HG03378 (cell line): ENCODE results near the gene PXN.
A peak's percentile ranks its signal among the peaks of the same experiment; 100 is the strongest.
"Not testable (repeated sequence)": the region's sequence is repeated elsewhere in the genome, so short reads cannot be mapped to it uniquely, and the experiment has no call there.

ENCODE experiments used
- ATAC-seq: cut with Tn5 transposase; IDR thresholded peaks from one replicate; pipeline ENCODE4 v1.9.1; 2021; ENCODE audit warnings: mild to moderate bottlenecking, moderate library complexity; ENCODE audit not compliant: unreplicated experiment

Gene PXN

GRCh38 chr12:120211904-120212283 lies 53.6 kb downstream of the PXN start:
- no peak for ATAC-seq

DNA sequence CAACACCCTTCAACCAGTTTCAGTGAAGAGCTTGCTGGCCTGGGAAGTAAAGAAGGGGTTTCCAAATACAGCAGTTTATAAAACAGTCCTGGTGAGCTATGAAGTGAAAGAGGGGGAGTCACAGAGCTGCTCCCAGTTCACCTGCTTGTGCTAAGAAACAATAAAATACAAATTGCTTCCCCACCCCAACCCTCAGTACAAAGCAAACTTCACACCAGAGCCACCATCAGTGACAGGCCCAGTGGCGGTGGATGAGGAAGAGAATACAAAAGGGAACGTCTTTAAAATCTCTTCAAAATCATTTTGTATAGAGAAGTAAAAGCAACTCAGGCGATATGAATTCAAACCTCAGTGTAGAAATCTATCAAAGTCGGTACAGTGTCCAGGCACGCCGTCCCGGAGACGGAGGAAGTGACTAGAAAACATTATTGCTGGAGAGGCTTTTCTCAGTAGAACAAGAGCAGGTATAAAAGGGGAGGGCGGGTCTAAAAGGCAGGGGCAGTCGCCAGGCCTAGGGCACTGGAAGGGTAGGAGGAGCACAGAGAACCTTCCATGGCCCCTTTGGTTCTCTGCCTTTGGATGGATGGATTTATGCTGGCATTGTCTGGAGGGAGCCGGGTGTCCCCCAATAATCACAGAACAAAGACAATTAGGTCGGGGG lies 54.2 kb downstream of the PXN start:
- no peak for ATAC-seq

DNA sequence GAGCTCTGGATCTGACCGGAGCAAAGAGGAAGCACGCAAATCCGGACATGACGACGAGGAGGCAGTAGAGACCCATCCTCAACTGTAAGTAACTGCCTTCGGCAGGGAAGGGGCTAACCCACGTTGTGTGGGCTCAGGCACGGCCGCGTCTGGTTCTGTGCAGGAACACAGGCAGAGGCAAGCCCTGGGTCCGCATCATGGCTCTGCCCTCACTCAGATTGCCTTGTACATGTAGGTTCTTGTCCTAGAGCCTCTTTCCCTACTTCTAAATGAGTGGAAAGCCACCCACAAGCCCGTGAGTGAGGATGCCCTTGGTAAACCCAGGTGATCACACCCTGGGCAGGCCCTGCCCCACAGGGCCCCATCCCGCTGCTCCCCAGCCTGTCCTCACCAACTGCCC lies 55.7 kb downstream of the PXN start:
- ATAC-seq: no peak

GRCh38 chr12:120207227-120207626 lies 58.3 kb downstream of the PXN start:
- no peak for ATAC-seq

- ATAC-seq: not testable (repeated sequence)
Observed at GRCh38 chr12:120206781-120207180, 58.7 kb downstream of the PXN start.

GRCh38 chr12:120206228-120206627 lies 59.3 kb downstream of the PXN start:
- ATAC-seq: no peak

DNA sequence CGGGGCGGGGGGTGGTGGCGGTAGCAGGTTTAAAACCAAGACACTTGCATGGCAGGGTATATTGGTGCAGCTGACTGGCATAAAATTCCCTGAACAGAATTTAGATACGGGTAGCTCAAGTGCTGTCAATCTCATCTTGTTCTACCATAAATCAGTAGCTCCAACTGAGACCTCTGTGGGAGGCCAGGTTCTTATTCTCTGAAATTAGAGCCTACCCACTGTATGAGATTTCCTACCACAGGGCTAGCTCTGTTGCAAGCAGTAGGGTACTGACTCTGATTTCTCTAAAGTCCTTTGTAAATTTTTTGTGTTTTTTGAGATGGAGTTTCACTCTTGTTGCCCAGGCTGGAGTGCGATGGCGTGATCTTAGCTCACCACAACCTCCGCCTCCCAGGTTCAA lies 61.4 kb downstream of the PXN start:
- no peak for ATAC-seq

- ATAC-seq: no peak
Observed at GRCh38 chr12:120200364-120200800, 65.1 kb downstream of the PXN start.

DNA sequence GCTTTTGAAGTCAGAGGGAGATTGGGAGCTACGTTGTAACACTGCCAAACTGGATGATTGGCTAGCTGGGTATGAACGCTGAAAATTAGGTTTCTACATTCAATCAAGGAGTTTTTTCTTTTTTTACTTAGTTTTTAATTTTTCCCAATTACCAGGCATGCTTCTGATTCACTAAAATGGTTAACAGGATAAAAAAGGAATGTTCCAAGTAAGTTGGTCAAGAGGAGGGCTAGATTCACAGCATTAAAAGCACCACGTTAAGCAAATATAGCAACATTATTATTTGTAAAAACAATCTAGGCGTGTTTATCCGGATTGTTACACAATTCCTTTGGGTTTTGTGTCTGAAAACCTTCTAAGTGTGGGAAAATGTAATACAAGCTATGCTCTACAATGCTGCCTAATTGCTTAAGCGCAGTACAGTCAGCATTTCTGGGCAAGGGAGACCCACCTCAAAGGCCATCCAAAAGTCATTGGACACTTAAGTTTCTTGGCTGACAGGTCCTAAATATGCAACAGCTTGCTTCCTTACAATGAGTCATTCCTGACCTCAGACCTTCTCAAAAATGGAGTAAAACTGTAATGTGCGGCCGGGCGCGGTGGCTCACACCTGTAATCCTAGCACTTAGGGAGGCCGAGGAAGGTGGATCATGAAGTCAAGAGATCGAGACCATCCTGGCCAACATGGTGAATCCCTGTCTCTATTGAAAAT lies 65.8 kb downstream of the PXN start:
- ATAC-seq: no peak

DNA sequence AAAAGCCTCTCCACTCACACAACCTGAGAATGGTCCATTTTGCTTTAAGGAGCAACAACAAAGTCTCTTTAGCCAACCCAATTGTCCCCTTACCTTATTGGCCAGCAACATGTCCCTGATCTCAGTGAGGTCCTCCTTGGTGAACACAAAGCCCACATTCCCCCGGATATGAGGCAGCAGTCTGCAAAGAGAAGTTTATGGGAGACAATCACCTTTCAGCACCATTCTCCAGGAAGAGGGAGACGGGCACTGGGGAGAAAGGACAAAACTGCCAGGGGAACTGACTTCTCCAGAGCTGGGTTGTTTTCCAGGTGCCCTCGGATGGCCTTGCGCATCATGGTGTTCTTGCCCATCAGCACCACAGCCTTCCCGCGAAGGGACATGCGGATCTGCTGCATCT lies 66.5 kb downstream of the PXN start:
- ATAC-seq: no peak

DNA sequence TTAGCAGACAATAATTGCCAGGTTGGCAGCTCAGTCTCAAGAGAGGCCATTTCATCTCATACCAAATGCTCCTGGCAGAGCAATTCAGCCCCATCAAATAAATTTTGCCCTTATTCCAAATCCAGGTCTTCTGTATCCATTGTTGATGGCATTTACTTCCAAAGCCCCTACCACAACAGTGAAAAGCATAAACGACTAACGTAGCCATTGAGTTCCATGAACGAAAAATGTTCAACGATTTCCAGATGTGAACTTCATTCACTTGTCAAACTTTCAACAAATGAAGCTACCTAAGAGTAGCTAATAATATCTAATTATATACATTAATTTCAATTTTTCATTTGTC lies 68.0 kb downstream of the PXN start:
- ATAC-seq: no peak

GRCh38 chr12:120196817-120197541 lies 68.6 kb downstream of the PXN start:
- ATAC-seq: not testable (repeated sequence)

DNA sequence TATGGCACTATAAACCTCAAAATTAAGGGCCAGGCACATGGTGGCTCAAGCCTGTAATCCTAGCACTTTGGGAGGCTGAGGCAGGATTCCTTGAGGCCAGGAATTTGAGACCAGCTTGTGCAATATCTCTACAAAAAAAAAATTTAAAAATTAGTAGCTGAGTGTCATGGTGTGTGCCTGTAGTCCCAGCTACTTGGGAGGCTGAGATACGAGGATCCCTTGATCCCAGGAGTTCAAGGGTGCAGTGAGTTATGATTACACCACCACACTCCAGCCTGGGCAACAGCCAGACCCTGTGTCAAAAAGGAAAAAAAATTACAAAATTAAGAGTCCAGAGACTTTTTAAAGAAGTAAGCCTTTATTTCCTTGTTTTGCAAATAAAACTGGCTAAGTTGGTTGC lies 69.2 kb downstream of the PXN start:
- ATAC-seq: no peak

DNA sequence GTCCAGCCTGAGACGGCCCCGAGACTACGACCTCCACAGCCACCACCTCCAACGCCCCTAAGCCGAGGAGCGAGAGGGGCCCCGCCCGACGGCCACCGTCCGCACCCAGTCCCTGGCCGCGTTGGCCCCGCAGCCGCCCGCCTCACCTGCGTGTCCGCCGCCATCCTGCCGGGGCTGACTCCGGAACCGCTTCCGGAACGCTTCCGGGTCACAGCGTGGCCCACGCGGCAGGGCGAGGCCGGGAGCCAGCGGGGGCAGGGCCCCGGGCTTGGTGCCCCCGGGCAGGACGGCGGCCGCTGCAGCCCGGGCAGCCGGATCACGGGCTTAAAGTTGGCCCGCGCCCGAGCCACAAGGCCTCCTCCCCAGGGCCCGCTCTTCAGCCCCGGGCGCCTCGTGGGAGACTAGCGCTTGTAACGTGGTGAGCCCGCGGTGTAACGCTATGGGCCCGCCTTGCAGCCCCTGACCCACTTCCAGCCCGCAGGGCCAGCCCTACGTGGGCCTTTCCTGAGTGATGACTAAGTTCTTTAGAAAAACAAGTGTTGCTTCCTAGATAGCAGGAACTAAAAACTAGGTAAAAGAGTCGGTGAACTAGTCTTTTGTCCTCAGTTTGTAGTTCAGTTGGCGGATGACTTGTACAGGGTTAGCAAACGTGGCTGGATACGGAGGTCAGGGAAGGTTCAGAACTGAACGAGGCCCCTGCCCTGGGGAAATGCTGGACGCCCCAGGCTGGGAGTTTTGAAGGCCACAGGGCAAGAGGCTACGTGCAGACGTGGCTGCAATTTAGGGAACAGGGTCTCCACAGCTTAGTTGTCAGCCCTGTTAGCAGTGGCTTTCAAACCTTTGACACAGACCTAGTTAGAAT lies 70.8 kb downstream of the PXN start, which contains the start of gene GCN1:
Gene GCN1, minus strand, starts transcription at position 182 of the 862 bp plus-strand sequence. Its CDS starts 18 bp downstream, at position 164.
- ATAC-seq: peak; percentile 38

GRCh38 chr12:120194226-120194533 lies 71.3 kb downstream of the PXN start:
- no peak for ATAC-seq

DNA sequence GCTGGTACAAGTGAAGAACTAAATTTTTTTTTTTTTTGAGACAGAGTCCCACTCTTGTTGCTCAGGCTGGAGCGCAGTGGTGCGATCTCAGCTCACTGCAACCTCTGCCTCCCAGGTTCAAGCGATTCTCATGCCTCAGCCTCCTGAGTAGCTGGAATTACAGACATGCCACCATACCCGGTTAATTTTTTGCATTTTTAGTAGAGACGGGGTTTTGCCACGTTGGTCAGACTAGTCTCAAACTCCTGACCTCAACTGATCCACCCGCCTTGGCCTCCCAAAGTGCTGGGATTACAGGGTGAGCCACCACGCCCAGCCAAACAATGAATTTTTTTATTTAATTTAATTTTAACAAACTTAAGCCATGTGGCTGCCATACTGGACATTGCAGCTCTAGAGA lies 72.2 kb downstream of the PXN start:
- ATAC-seq: not testable (repeated sequence)

- no peak for ATAC-seq
Observed at GRCh38 chr12:120190985-120191480, 74.5 kb downstream of the PXN start.

- ATAC-seq: no peak
Observed at GRCh38 chr12:120190386-120190785, 75.1 kb downstream of the PXN start.

DNA sequence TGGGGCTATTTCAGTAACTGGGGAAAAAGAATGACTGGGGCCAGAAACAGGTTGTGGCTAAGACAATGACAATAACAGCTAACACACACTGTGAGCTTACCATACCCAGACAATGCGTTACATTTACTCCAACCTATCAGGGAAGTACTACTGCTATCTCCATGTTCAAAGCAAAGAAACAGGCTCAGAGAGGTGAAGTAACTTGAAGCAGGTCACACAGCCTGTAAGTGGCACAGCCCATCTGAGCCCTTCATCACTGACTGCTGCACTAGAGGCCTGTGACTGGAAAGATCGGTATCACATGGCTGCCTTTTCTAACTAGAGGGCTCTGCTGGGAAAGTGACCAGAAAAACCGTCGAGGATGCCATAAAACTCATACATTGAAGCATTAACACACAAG lies 78.9 kb downstream of the PXN start:
- no peak for ATAC-seq

GRCh38 chr12:120183211-120183631 lies 82.3 kb downstream of the PXN start:
- no peak for ATAC-seq
